Tibial artery (tissue), 4 donors: ENCODE results near the gene CHKB.
A peak's percentile ranks its signal among the peaks of the same experiment; 100 is the strongest.
"Not testable (repeated sequence)": the region's sequence is repeated elsewhere in the genome, so short reads cannot be mapped to it uniquely, and the experiment has no call there.

Experiments
- DNase-seq, 2 donors: peaks; one replicate each; pipeline ENCODE4 v3.0.0-alpha.2; 2019
- H3K27ac ChIP-seq, 2 donors: fragments of 200-600 bp; sonication (generic) in 1 of 2; 1 replicate in 1 of 2; 2 replicates in 1 of 2; pipeline ENCODE4 v1.5.1; 2018 to 2019; ENCODE audit warnings: mild to moderate bottlenecking in 1 of 2
- H3K27me3 ChIP-seq, 2 donors: fragments of 200-600 bp; sonication (generic) in 1 of 2; one replicate each; pipeline versions ENCODE4 v1.5.1 to v1.6.0; 2016 to 2019
- H3K36me3 ChIP-seq, 3 donors: fragments of 200-600 bp; sonication (generic) in 2 of 3; one replicate each; pipeline ENCODE4 v1.5.1; 2016 to 2019; ENCODE audit warnings: mild to moderate bottlenecking in 2 of 3
- H3K4me1 ChIP-seq, 4 donors: fragments of 200-600 bp; sonication (generic) in 2 of 4; 1 replicate in 3 of 4; 2 replicates in 1 of 4; pipeline ENCODE4 v1.5.1; 2016 to 2019
- H3K4me3 ChIP-seq, 2 donors: fragments of 200-600 bp; sonication (generic) in 1 of 2; 1 replicate in 1 of 2; 2 replicates in 1 of 2; pipeline ENCODE4 v1.5.1; 2018 to 2019; ENCODE audit warnings: mild to moderate bottlenecking in 2 of 2
- H3K9me3 ChIP-seq, 3 donors: fragments of 200-600 bp; sonication (generic) in 1 of 3; one replicate each; pipeline ENCODE4 v1.5.1; 2016 to 2019
- intact Hi-C: fragments of 100-400 bp; cut with DNase I; formaldehyde crosslinking; loops from one replicate; pipeline ENCODE4 v1.15.0; 2023; ENCODE audit warnings: low total_unique reads
- TF ChIP-seq, protein P1 (sequence below), 2 experiments: fragments of 200-600 bp in 1 of 2; fragments of 450-650 bp in 1 of 2; IDR thresholded peaks; one replicate each; pipeline ENCODE4 v1.5.1; 2017 to 2019; ENCODE audit warnings: antibody characterized with exemption in 2 of 2, mild to moderate bottlenecking in 1 of 2, moderate library complexity in 1 of 2

CHKB gene

DNA sequence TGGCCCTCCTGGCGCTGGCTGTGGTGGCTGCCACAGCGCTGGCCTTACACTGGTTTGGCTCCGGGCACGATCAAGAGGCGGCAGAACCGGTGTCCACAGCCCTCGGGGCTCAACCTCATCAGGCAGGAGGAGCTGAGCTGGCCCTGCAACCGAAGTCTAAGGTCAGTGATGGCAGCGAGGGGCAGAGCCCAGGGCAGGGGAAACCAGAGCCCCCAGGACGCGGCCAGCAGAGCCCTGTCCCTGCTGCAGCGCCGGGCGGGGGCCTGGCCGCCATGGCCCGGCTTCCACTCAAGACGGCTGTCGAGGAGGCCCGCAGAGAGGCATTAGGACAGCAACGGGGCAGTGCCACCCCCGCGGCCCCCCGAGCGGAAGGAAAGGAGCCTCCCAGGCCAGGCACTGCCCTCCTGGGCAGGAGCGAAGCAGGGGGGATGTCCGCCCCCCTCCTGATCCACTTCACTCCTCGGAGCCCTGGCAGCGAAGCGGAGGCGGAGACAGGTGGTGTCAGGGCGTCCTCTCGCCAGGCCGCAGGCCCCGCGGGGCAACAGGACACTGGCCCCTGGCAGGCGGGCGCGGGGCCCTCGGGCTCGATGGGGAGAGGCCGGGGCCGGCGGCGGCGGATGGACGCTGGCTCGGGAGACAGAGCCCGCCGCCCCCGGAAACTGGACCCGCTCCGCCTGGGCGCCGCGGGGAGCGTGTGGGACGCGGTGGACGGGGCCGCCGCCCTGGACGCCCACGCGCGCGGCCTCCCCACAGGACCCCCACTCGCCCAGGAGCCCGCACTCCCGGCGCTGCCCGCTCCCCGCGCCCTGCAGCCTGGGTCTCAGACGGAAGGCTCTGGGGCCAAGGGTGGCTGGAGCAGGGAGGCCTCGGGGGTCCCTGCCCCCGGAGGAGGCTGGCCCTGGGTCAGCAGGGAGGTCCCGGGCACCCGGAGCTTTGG lies 36.1 kb downstream of the CHKB start:
- TF ChIP-seq, protein P1, sequence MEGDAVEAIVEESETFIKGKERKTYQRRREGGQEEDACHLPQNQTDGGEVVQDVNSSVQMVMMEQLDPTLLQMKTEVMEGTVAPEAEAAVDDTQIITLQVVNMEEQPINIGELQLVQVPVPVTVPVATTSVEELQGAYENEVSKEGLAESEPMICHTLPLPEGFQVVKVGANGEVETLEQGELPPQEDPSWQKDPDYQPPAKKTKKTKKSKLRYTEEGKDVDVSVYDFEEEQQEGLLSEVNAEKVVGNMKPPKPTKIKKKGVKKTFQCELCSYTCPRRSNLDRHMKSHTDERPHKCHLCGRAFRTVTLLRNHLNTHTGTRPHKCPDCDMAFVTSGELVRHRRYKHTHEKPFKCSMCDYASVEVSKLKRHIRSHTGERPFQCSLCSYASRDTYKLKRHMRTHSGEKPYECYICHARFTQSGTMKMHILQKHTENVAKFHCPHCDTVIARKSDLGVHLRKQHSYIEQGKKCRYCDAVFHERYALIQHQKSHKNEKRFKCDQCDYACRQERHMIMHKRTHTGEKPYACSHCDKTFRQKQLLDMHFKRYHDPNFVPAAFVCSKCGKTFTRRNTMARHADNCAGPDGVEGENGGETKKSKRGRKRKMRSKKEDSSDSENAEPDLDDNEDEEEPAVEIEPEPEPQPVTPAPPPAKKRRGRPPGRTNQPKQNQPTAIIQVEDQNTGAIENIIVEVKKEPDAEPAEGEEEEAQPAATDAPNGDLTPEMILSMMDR (IDR thresholded peaks at IDR 0.05), result no peak
- Histone ChIP-seq H3K27me3 (peaks cover 0 to 82% of the 10 kb centered on the region in 2 donors), H3K4me1 (peaks cover 0 to 33% (median 19%) of the 10 kb centered on the region in 4 donors), H3K9me3 (no peaks in the 10 kb centered on the region), H3K27ac (no peak overlapping the region), H3K4me3 (no peak overlapping the region), H3K36me3 (no peaks in the 10 kb centered on the region)
- intact Hi-C loops, result no loop called here
- DNase-seq, result no peak

DNA sequence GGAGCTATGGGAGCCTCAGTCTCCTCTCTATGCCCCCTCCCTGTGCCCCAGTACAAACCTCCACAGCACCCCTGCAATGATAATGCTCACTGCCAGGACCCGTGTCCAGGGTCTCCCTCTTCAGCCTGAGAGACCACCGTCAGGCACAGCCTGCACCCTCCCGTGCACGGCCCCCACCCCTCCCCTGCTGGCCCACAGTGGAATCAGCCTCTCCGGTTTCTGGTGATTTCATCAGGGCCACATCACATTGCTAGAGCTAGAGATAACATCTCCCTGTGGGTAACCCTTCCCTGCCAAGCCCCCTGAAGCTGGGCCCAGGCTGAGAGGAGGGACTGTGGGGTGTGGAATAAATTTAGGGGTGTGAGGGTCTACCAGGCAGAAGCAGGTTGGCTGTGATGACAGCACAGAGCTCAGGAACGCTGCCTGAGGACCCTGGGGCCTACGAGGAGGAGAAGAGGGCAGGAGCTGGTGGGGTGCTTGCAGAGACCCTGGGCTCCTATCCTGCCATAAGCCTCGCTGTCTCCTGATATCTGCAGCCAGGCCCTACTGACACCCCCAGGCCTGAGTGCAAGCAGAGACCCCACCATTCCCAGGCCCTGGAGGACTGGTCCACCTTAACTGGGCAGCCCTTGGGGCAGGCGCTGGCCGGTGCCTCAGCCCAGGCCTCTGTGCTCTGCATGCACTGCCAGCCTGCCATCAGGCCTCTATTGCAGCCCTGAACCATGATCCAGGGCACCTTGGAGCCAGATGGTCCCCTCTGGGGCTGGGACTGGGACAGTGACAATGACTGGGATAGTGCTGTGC lies 36.9 kb downstream of the CHKB start, which contains the start of gene KLHDC7B:
Gene KLHDC7B (plus strand): TSS at position 378 of the 804 bp plus-strand sequence. CDS start 345 bp downstream, at position 723.
- no peak within 1 kb of the TSS for H3K4me3 ChIP-seq
- H3K9me3 ChIP-seq, result no peaks in the 10 kb centered on the region
- DNase-seq, result no peak
- TF ChIP-seq, protein P1 (IDR thresholded peaks at IDR 0.05), result no peak
- no peak within 1 kb of the TSS for H3K27ac ChIP-seq
- H3K36me3 ChIP-seq, result no peaks in the 10 kb centered on the region
- H3K27me3 ChIP-seq, result peaks cover 0 to 73% of the 10 kb centered on the region in 2 donors
- H3K4me1 ChIP-seq, result peaks cover 0 to 33% (median 19%) of the 10 kb centered on the region in 4 donors
- intact Hi-C loops, result no loop called here

DNA sequence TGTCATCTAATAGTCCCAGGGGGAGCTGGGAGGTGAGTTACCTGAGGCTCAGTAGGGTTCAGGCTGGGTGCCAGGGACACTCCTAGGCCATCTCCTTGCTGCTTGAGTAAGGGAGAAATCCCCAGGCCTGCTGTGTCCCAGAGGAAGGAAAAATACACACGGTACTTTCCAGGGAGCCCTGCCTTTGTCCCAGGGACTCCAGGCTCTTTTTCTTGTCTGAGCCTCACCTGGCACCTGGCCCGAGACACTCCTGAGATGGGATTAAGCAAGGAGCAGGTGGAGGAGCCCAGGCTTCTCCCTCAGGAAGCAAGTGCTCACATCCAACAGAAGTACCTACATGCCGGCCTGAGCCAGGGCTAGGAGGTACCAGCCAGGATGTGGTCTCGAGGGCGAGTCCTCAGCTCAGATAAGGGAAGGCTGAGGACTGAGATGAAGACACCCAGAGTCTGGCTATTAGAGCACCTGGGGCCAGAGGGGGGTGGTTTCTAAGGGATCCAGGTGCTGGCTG lies 37.8 kb downstream of the CHKB start:
- Histone ChIP-seq H3K4me1 (peaks cover 0 to 33% (median 19%) of the 10 kb centered on the region in 4 donors), H3K27me3 (peaks cover 0 to 64% of the 10 kb centered on the region in 2 donors), H3K36me3 (no peaks in the 10 kb centered on the region), H3K9me3 (no peaks in the 10 kb centered on the region), H3K4me3 (no peak overlapping the region), H3K27ac (no peak overlapping the region)
- DNase-seq, result no peak
- intact Hi-C loops, result no loop called here
- TF ChIP-seq, protein P1 (IDR thresholded peaks at IDR 0.05), result no peak

DNA sequence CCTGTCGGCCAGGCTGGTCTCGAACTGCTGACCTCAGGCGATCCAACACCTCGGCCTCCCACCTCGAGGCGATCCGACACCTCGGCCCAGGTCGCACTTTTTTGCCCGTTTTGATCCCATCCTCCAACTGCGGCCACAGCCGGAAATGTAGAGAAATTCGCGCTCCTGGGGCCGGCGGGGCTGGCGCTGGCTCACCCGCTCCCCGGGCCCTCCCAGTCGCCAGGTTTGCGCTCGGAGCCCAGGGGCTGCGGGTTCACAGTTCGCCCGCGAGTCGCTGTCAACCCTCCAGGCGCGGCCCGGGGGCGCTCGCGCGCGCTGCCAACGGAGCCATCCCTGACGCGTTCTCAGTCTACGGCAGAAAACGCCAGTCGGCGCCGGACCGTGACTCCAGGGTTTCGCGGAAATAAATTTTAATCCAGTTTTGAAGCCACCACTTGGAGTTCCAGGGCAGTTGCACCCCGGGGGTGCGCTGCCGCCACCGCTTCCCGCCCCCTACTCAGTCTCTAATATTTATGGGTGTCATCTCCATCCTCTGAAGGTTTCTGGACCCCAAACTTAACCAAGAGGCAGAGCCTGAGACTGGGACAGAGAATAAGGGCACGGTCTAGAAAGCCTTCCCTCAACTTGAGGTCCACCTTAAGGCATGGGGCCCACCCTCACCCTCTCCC lies 38.4 kb downstream of the CHKB start:
- intact Hi-C loops, result no loop called here
- Histone ChIP-seq H3K27ac (no peak overlapping the region), H3K9me3 (no peaks in the 10 kb centered on the region), H3K4me1 (peaks cover 0 to 34% (median 20%) of the 10 kb centered on the region in 4 donors), H3K27me3 (peaks cover 0 to 58% of the 10 kb centered on the region in 2 donors), H3K36me3 (no peaks in the 10 kb centered on the region), H3K4me3 (peak overlapping the region; percentile 16 to 29)
- DNase-seq, result peak in 1 of 2 donors; percentile 81
- TF ChIP-seq, protein P1 (IDR thresholded peaks at IDR 0.05), result peak; percentile 27 to 28

DNA sequence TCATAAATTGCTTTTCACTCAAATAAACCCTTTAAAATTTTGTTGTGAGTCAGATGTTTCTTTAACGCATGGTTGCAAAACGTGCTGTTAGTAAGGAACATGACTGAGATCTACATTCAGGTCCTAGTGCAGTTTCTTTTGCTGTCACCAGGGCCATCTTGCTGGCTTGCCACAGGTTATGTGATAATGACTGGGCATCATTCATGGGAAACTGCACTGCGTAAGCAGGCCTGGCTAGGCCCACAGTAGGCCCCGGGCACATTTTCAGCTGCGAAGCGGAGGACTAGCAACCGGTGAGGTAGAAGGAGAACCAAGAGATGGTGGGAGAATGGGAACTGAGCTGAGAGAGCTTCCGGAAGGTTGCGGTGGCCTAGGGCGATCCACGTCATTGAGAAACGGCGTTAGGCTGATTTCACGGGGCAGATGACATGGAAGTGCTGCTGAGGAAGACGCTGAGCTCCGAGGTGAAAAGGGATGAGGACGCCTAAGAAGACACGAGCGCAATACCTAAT lies 40.2 kb downstream of the CHKB start:
- Histone ChIP-seq H3K36me3 (no peaks in the 10 kb centered on the region), H3K27ac (no peak overlapping the region), H3K27me3 (peaks cover 0 to 55% of the 10 kb centered on the region in 2 donors), H3K4me3 (no peak overlapping the region), H3K9me3 (no peaks in the 10 kb centered on the region), H3K4me1 (peaks cover 0 to 27% (median 12%) of the 10 kb centered on the region in 4 donors)
- no peak for DNase-seq
- TF ChIP-seq, protein P1 (IDR thresholded peaks at IDR 0.05), result no peak
- intact Hi-C loops, result no loop called here

DNA sequence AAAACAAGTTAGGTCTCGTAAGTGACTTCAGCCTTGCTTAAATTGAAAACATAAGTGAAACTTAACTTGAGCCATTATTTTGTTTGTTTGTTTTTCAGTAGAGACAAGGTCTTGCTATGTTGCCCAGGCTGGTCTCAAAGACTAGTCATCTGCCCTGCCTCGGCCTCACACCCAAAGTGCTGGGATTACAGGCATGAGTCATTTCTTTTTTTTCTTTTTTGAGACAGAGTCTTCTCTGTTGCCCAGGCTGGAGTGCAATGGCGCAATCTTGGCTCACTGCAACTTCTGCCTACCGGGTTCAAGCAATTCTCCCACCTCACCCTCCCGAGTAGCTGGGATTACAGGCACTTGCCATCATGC lies 41.0 kb downstream of the CHKB start:
- H3K27ac ChIP-seq, H3K4me3 ChIP-seq, DNase-seq, H3K36me3 ChIP-seq, intact Hi-C loops, H3K9me3 ChIP-seq: not testable (repeated sequence)
- Histone ChIP-seq H3K4me1 (peaks cover 0 to 19% (median 10%) of the 10 kb centered on the region in 4 donors), H3K27me3 (peaks cover 0 to 50% of the 10 kb centered on the region in 2 donors)
